ENCODE data around the gene GRM8. TPM values are rescaled to one million over a fixed set of nuclear protein-coding genes. Genes with fewer than 3 reads are reported as not detected.

The GRM8 gene
- total RNA-seq, 1 experiment from 2014 or later = 0.80 TPM

- ChIA-PET POLR2A (ENCODE audit: low non-redundant PET) (no interaction called here), CTCF (no interaction called here)
- H3K36me3 ChIP-seq (ENCODE audit: insufficient read depth, low read length, poor library complexity, severe bottlenecking) = no peaks in the 10 kb centered on the region
- no peak for DNase-seq (ENCODE audit: low spot score)
- intact Hi-C loops (cut with micrococcal nuclease; ENCODE audit: unreplicated experiment) = no loop called here
- H3K27ac ChIP-seq (ENCODE audit: low read depth, low read length, poor library complexity, severe bottlenecking) = no peak overlapping the region
- TF ChIP-seq EZH2 (IDR thresholded peaks at IDR 0.05; ENCODE audit: borderline replicate concordance, low read depth, low read length, poor library complexity, severe bottlenecking) = no peak
- TF ChIP-seq, protein P1, sequence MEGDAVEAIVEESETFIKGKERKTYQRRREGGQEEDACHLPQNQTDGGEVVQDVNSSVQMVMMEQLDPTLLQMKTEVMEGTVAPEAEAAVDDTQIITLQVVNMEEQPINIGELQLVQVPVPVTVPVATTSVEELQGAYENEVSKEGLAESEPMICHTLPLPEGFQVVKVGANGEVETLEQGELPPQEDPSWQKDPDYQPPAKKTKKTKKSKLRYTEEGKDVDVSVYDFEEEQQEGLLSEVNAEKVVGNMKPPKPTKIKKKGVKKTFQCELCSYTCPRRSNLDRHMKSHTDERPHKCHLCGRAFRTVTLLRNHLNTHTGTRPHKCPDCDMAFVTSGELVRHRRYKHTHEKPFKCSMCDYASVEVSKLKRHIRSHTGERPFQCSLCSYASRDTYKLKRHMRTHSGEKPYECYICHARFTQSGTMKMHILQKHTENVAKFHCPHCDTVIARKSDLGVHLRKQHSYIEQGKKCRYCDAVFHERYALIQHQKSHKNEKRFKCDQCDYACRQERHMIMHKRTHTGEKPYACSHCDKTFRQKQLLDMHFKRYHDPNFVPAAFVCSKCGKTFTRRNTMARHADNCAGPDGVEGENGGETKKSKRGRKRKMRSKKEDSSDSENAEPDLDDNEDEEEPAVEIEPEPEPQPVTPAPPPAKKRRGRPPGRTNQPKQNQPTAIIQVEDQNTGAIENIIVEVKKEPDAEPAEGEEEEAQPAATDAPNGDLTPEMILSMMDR (conservative IDR thresholded peaks at IDR 0.05; ENCODE audit: low read depth, low read length) = no peak
- H3K9me3 ChIP-seq (ENCODE audit: low read depth, low read length, poor library complexity, severe bottlenecking) = no peaks in the 10 kb centered on the region
- H3K27me3 ChIP-seq (replicated peaks; ENCODE audit: insufficient read depth, low read depth, low read length, poor library complexity) = no peaks in the 10 kb centered on the region
- H3K4me3 ChIP-seq (ENCODE audit: low read depth, low read length, poor library complexity, severe bottlenecking) = no peak overlapping the region
- BruUV-seq (replicated peaks) = no TSS peak
- H3K4me1 ChIP-seq (ENCODE audit: insufficient read depth, low read length, poor library complexity, severe bottlenecking) = no peaks in the 10 kb centered on the region
These were observed 790.3 kb downstream of the GRM8 start for GRCh38 chr7:126462405-126462804.

GRCh38 chr7:126460664-126461063 is 792.1 kb downstream of the GRM8 start:
- no peak overlapping the region for H3K4me3 ChIP-seq (ENCODE audit: low read depth, low read length, poor library complexity, severe bottlenecking)
- H3K27me3 ChIP-seq (replicated peaks; ENCODE audit: insufficient read depth, low read depth, low read length, poor library complexity) = no peaks in the 10 kb centered on the region
- intact Hi-C loops (cut with micrococcal nuclease; ENCODE audit: unreplicated experiment) = no loop called here
- no peaks in the 10 kb centered on the region for H3K4me1 ChIP-seq (ENCODE audit: insufficient read depth, low read length, poor library complexity, severe bottlenecking)
- H3K36me3 ChIP-seq (ENCODE audit: insufficient read depth, low read length, poor library complexity, severe bottlenecking) = no peaks in the 10 kb centered on the region
- no peaks in the 10 kb centered on the region for H3K9me3 ChIP-seq (ENCODE audit: low read depth, low read length, poor library complexity, severe bottlenecking)
- TF ChIP-seq EZH2 (IDR thresholded peaks at IDR 0.05; ENCODE audit: borderline replicate concordance, low read depth, low read length, poor library complexity, severe bottlenecking) = no peak
- TF ChIP-seq, protein P1 (conservative IDR thresholded peaks at IDR 0.05; ENCODE audit: low read depth, low read length) = no peak
- ChIA-PET POLR2A (ENCODE audit: low non-redundant PET) (no interaction called here), CTCF (no interaction called here)
- no peak for DNase-seq (ENCODE audit: low spot score)
- BruUV-seq (replicated peaks) = no TSS peak
- no peak overlapping the region for H3K27ac ChIP-seq (ENCODE audit: low read depth, low read length, poor library complexity, severe bottlenecking)

- H3K27ac ChIP-seq (ENCODE audit: low read depth, low read length, poor library complexity, severe bottlenecking) = no peak overlapping the region
- H3K9me3 ChIP-seq (ENCODE audit: low read depth, low read length, poor library complexity, severe bottlenecking) = no peaks in the 10 kb centered on the region
- POLR2A ChIA-PET (ENCODE audit: low non-redundant PET) = no interaction called here
- H3K4me3 ChIP-seq (ENCODE audit: low read depth, low read length, poor library complexity, severe bottlenecking) = no peak overlapping the region
- H3K27me3 ChIP-seq (replicated peaks; ENCODE audit: insufficient read depth, low read depth, low read length, poor library complexity) = no peaks in the 10 kb centered on the region
- H3K4me1 ChIP-seq (ENCODE audit: insufficient read depth, low read length, poor library complexity, severe bottlenecking) = no peaks in the 10 kb centered on the region
- no TSS peak for BruUV-seq (replicated peaks)
- H3K36me3 ChIP-seq (ENCODE audit: insufficient read depth, low read length, poor library complexity, severe bottlenecking) = no peaks in the 10 kb centered on the region
- DNase-seq (ENCODE audit: low spot score) = no peak
- intact Hi-C loops (cut with micrococcal nuclease; ENCODE audit: unreplicated experiment) = no loop called here
- TF ChIP-seq, protein P1 (conservative IDR thresholded peaks at IDR 0.05; ENCODE audit: low read depth, low read length) = no peak
- TF ChIP-seq EZH2 (IDR thresholded peaks at IDR 0.05; ENCODE audit: borderline replicate concordance, low read depth, low read length, poor library complexity, severe bottlenecking) = no peak
- CTCF ChIA-PET = no interaction called here
These were observed 799.6 kb downstream of the GRM8 start for GRCh38 chr7:126453104-126453503.
